GM12878 (cell line): ENCODE measurements around the gene B3GAT1.

Experiments
- EP300 ChIP-seq, 2 experiments: fragments of 150-350 bp in 1 of 2; IDR thresholded peaks; 2 replicates each; pipeline ENCODE4 v1.6.1; 2011 to 2012; ENCODE audit warnings: low read depth in 2 of 2, low read length in 2 of 2, borderline replicate concordance in 1 of 2, improper control_type of control experiment in 1 of 2, inconsistent platforms in 1 of 2; ENCODE audit not compliant: control insufficient read depth in 1 of 2
- MYC ChIP-seq: IDR thresholded peaks from 2 replicates; pipeline ENCODE4 v1.6.1; 2011; ENCODE audit warnings: mild to moderate bottlenecking, low read length, moderate library complexity, inconsistent platforms; ENCODE audit not compliant: insufficient read depth, insufficient replicate concordance, insufficient read length, severe bottlenecking
- RELA ChIP-seq: fragments of 450-650 bp; IDR thresholded peaks from 2 replicates; pipeline ENCODE4 v1.8.0; 2014; ENCODE audit warnings: borderline replicate concordance; ENCODE audit not compliant: partially characterized antibody
- RUNX3 ChIP-seq: IDR thresholded peaks from 2 replicates; pipeline ENCODE4 v1.6.1; 2012; ENCODE audit warnings: low read length, inconsistent platforms
- SIN3A ChIP-seq: IDR thresholded peaks from 2 replicates; pipeline ENCODE4 v1.6.1; 2012; ENCODE audit warnings: low read depth, low read length, improper control_type of control experiment
- SP1 ChIP-seq: IDR thresholded peaks from one replicate; pipeline ENCODE4 v1.6.1; 2011; ENCODE audit warnings: low read depth, low read length
- YY1 ChIP-seq: IDR thresholded peaks from 2 replicates; pipeline ENCODE4 v1.6.1; 2011; ENCODE audit warnings: low read depth, mild to moderate bottlenecking, low read length
- TF ChIP-seq, protein P1 (sequence below): IDR thresholded peaks from 2 replicates; pipeline ENCODE4 v1.6.1; 2011; ENCODE audit warnings: borderline replicate concordance, low read depth, mild to moderate bottlenecking, moderate library complexity, low read length; ENCODE audit not compliant: insufficient read depth, poor library complexity, severe bottlenecking
- TF ChIP-seq, protein P2 (sequence below): fragments of 150-350 bp; IDR thresholded peaks from 2 replicates; pipeline ENCODE4 v1.6.1; 2016; ENCODE audit warnings: low read depth, low read length
- TF ChIP-seq, protein P3 (sequence below): IDR thresholded peaks from 2 replicates; pipeline ENCODE4 v1.6.1; 2011; ENCODE audit warnings: mild to moderate bottlenecking, low read depth, low read length, moderate library complexity; ENCODE audit not compliant: insufficient replicate concordance
- TF ChIP-seq, protein P4 (sequence below), 3 experiments: IDR thresholded peaks in 2 of 3; conservative IDR thresholded peaks in 1 of 3; 2 replicates each; pipeline ENCODE4 v1.5.1; 2011; ENCODE audit warnings: low read depth in 3 of 3, low read length in 3 of 3, mild to moderate bottlenecking in 3 of 3, control low read depth in 2 of 3, moderate library complexity in 2 of 3, inconsistent platforms in 1 of 3, mixed read lengths in 1 of 3; ENCODE audit not compliant: control insufficient read depth in 2 of 3, insufficient read depth in 1 of 3; ENCODE audit errors: extremely low read depth in 1 of 3

DNA sequence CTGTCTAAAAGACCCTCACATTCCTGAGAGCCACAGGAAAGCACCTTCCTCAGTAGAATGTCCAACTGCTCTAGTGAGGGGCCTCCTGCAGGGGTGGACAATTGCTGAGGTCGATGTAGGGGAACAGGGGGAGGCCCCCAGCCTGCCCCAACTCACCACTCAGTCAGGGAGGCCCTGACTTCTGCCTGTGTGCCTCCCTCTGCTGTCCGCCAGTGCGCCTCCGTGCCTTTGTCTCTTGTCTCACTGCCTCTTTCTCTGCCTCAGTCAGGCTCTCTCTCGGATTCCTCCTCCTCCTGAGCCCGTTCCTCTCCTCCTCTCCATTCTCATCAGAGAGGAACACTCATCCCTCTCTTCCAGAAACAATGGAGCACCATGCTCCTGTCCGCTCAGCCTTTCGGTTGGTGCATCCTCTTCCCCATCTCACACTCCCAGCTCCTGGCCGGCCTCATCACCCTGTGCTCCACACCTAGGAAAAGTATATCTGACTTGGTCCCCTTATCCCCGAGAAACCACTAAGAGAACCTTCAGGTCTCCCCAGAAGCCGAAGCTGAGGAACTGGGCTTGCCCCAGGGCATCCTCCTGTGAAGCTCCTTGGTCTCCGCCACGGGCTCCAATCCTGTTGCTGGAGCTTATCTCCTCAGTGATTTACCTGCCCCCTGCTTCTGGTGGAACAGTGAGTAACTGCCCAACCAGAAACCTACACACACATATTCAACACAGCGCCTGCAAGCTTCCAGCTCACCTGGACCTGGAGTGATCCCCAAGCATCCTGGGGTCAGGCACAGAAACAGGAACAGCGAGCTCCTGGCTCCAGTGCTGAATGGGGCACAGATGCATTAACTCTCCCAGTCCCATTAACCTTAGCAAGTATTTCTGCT is 2.3 kb downstream of the B3GAT1 start:
- no peak for TF ChIP-seq EP300 (IDR thresholded peaks at IDR 0.05; ENCODE audit: borderline replicate concordance in 1 of 2, control insufficient read depth in 1 of 2, low read depth in 2 of 2, low read length in 2 of 2)
- TF ChIP-seq, protein P1, sequence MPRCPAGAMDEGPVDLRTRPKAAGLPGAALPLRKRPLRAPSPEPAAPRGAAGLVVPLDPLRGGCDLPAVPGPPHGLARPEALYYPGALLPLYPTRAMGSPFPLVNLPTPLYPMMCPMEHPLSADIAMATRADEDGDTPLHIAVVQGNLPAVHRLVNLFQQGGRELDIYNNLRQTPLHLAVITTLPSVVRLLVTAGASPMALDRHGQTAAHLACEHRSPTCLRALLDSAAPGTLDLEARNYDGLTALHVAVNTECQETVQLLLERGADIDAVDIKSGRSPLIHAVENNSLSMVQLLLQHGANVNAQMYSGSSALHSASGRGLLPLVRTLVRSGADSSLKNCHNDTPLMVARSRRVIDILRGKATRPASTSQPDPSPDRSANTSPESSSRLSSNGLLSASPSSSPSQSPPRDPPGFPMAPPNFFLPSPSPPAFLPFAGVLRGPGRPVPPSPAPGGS, result no peak
- TF ChIP-seq, protein P2, sequence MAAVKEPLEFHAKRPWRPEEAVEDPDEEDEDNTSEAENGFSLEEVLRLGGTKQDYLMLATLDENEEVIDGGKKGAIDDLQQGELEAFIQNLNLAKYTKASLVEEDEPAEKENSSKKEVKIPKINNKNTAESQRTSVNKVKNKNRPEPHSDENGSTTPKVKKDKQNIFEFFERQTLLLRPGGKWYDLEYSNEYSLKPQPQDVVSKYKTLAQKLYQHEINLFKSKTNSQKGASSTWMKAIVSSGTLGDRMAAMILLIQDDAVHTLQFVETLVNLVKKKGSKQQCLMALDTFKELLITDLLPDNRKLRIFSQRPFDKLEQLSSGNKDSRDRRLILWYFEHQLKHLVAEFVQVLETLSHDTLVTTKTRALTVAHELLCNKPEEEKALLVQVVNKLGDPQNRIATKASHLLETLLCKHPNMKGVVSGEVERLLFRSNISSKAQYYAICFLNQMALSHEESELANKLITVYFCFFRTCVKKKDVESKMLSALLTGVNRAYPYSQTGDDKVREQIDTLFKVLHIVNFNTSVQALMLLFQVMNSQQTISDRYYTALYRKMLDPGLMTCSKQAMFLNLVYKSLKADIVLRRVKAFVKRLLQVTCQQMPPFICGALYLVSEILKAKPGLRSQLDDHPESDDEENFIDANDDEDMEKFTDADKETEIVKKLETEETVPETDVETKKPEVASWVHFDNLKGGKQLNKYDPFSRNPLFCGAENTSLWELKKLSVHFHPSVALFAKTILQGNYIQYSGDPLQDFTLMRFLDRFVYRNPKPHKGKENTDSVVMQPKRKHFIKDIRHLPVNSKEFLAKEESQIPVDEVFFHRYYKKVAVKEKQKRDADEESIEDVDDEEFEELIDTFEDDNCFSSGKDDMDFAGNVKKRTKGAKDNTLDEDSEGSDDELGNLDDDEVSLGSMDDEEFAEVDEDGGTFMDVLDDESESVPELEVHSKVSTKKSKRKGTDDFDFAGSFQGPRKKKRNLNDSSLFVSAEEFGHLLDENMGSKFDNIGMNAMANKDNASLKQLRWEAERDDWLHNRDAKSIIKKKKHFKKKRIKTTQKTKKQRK, result no peak
- TF ChIP-seq RUNX3, result no peak
- TF ChIP-seq, protein P3, sequence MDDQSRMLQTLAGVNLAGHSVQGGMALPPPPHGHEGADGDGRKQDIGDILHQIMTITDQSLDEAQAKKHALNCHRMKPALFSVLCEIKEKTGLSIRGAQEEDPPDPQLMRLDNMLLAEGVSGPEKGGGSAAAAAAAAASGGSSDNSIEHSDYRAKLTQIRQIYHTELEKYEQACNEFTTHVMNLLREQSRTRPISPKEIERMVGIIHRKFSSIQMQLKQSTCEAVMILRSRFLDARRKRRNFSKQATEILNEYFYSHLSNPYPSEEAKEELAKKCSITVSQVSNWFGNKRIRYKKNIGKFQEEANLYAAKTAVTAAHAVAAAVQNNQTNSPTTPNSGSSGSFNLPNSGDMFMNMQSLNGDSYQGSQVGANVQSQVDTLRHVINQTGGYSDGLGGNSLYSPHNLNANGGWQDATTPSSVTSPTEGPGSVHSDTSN, result no peak
- TF ChIP-seq, protein P4, sequence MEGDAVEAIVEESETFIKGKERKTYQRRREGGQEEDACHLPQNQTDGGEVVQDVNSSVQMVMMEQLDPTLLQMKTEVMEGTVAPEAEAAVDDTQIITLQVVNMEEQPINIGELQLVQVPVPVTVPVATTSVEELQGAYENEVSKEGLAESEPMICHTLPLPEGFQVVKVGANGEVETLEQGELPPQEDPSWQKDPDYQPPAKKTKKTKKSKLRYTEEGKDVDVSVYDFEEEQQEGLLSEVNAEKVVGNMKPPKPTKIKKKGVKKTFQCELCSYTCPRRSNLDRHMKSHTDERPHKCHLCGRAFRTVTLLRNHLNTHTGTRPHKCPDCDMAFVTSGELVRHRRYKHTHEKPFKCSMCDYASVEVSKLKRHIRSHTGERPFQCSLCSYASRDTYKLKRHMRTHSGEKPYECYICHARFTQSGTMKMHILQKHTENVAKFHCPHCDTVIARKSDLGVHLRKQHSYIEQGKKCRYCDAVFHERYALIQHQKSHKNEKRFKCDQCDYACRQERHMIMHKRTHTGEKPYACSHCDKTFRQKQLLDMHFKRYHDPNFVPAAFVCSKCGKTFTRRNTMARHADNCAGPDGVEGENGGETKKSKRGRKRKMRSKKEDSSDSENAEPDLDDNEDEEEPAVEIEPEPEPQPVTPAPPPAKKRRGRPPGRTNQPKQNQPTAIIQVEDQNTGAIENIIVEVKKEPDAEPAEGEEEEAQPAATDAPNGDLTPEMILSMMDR (IDR thresholded peaks at IDR 0.05 in 2 of 3, conservative IDR thresholded peaks at IDR 0.05 in 1 of 3; ENCODE audit: control insufficient read depth in 2 of 3, extremely low read depth in 1 of 3, insufficient read depth in 1 of 3, low read depth in 3 of 3, low read length in 3 of 3), result no peak
- no peak for TF ChIP-seq YY1
- no peak for TF ChIP-seq SIN3A
- no peak for TF ChIP-seq SP1
- no peak for TF ChIP-seq RELA
- TF ChIP-seq MYC, result no peak
